Glutamatergic neuron (in vitro differentiated cells): Measurements from ENCODE around the gene WDR90. TPM values are rescaled to one million over a fixed set of nuclear protein-coding genes. Genes with fewer than 3 reads are reported as not detected.
A peak's percentile ranks its signal among the peaks of the same experiment; 100 is the strongest.

Experiments used
- DNase-seq: peaks from one replicate; pipeline ENCODE4 v3.0.0; 2022
- H3K27ac Mint-ChIP-seq: one replicate; pipeline ENCODE4 v1.8.0; 2020; ENCODE audit warnings: mild to moderate bottlenecking, mixed read lengths, inconsistent platforms; ENCODE audit not compliant: unreplicated experiment
- H3K27me3 Mint-ChIP-seq: one replicate; pipeline ENCODE4 v1.8.0; 2020; ENCODE audit warnings: mild to moderate bottlenecking, moderate library complexity, mixed read lengths, inconsistent platforms; ENCODE audit not compliant: unreplicated experiment
- H3K36me3 Mint-ChIP-seq: one replicate; pipeline ENCODE4 v1.8.0; 2020; ENCODE audit warnings: mild to moderate bottlenecking, mixed read lengths, inconsistent platforms; ENCODE audit not compliant: unreplicated experiment
- H3K4me1 Mint-ChIP-seq: one replicate; pipeline ENCODE4 v1.8.0; 2020; ENCODE audit warnings: mild to moderate bottlenecking, low read depth, mixed read lengths, inconsistent platforms; ENCODE audit not compliant: unreplicated experiment
- H3K4me3 Mint-ChIP-seq: one replicate; pipeline ENCODE4 v1.8.0; 2020; ENCODE audit warnings: mild to moderate bottlenecking, mixed read lengths, inconsistent platforms; ENCODE audit not compliant: unreplicated experiment
- H3K9me3 Mint-ChIP-seq: one replicate; pipeline ENCODE4 v1.8.0; 2020; ENCODE audit warnings: mild to moderate bottlenecking, moderate library complexity, mixed read lengths, inconsistent platforms; ENCODE audit not compliant: unreplicated experiment
- total RNA-seq: library from RNA; stranded (reverse); fragmentation: NEBNext Ultra II Directional; extraction: Animal tissue kit (Norgen Biotek cat#: 25700); gene quantifications from one replicate; pipeline ENCODE4 v1.2.1, GENCODE V29; 2021; ENCODE audit not compliant: unreplicated experiment
- TF ChIP-seq, protein P1 (sequence below): fragments of 200-600 bp; sonication (generic); IDR thresholded peaks from one replicate; pipeline ENCODE4 v1.5.0; 2021; ENCODE audit not compliant: partially characterized antibody, unreplicated experiment

WDR90 gene
- total RNA-seq, 1 donor from 2014 or later = 24.6 TPM

DNA sequence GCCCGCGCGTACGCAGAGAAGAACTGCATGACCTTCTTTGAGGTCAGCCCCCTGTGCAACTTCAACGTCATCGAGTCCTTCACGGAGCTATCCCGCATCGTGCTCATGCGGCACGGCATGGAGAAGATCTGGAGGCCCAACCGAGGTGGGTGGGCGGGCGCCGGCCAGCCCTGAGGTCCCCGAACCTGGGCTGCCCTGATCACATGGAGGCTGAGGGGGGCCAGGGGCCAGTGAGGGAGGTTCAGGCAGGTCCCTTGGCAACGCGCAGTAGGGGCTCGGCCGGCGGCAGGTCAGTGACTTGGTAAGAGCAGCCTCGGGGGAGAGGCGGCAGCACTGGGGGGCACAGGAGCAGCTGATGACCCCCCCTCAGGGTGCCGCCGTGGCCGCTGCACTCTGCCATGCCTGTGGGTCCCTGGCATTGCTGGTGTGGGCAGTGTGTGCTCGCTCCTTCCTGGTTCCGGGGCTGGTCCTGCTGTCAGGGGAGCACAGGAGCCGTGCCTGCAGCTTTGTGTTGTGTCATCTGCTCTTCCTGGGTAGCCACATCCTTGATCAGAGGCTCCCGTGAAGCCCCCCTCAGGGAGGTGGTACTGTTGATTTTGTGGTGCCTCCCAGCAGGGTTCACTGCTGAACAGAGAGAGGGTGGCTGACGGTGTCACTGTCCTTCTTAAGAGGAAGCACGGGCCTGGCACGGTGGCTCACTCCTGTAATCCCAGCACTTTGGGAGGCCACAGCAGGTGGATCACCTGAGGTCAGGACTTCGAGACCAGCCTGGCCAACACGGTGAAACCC, 23.0 kb upstream of the WDR90 start:
- Mint-ChIP-seq H3K9me3 (peaks cover 18% of the 10 kb centered on the region), H3K27me3 (peaks cover 21% of the 10 kb centered on the region), H3K4me3 (no peak overlapping the region), H3K4me1 (peaks cover 32% of the 10 kb centered on the region), H3K27ac (peak overlapping the region; percentile 17), H3K36me3 (no peaks in the 10 kb centered on the region)
- TF ChIP-seq, protein P1, sequence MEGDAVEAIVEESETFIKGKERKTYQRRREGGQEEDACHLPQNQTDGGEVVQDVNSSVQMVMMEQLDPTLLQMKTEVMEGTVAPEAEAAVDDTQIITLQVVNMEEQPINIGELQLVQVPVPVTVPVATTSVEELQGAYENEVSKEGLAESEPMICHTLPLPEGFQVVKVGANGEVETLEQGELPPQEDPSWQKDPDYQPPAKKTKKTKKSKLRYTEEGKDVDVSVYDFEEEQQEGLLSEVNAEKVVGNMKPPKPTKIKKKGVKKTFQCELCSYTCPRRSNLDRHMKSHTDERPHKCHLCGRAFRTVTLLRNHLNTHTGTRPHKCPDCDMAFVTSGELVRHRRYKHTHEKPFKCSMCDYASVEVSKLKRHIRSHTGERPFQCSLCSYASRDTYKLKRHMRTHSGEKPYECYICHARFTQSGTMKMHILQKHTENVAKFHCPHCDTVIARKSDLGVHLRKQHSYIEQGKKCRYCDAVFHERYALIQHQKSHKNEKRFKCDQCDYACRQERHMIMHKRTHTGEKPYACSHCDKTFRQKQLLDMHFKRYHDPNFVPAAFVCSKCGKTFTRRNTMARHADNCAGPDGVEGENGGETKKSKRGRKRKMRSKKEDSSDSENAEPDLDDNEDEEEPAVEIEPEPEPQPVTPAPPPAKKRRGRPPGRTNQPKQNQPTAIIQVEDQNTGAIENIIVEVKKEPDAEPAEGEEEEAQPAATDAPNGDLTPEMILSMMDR = no peak
- DNase-seq = no peak

DNA sequence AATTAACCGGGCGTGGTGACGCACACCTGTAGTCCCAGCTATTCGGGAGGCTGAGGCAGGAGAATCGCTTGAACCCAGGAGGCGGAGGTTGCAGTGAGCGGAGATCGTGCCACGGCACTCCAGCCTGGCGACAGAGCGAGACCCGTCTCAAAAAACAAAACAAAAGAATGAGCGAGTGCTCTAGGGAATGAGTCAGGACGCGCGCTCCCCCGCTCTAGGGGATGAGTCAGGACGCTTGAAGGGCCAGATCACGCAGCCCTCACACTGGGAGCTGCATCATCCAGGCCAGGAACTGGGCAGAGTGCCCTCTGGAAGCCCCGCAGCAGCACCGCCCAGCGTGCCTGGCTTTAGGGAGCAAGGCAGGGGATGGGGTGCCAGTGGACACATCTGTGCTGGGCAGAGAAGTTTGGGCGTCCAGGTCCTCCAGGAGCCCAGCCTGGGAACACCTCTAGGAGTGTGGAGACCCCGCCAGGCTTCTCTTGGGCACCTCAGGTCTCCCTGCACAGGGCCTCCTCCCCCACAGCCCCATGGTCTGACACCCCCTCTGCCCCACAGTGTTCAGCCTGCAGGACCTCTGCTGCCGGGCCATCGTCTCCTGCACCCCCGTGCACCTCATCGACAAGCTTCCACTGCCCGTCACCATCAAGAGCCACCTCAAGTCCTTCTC, 22.2 kb upstream of the WDR90 start:
- Mint-ChIP-seq H3K27ac (peak overlapping the region; percentile 17), H3K4me3 (no peak overlapping the region), H3K36me3 (no peaks in the 10 kb centered on the region), H3K4me1 (peaks cover 26% of the 10 kb centered on the region), H3K9me3 (peaks cover 16% of the 10 kb centered on the region), H3K27me3 (peaks cover 20% of the 10 kb centered on the region)
- no peak for DNase-seq
- TF ChIP-seq, protein P1 = no peak

DNA sequence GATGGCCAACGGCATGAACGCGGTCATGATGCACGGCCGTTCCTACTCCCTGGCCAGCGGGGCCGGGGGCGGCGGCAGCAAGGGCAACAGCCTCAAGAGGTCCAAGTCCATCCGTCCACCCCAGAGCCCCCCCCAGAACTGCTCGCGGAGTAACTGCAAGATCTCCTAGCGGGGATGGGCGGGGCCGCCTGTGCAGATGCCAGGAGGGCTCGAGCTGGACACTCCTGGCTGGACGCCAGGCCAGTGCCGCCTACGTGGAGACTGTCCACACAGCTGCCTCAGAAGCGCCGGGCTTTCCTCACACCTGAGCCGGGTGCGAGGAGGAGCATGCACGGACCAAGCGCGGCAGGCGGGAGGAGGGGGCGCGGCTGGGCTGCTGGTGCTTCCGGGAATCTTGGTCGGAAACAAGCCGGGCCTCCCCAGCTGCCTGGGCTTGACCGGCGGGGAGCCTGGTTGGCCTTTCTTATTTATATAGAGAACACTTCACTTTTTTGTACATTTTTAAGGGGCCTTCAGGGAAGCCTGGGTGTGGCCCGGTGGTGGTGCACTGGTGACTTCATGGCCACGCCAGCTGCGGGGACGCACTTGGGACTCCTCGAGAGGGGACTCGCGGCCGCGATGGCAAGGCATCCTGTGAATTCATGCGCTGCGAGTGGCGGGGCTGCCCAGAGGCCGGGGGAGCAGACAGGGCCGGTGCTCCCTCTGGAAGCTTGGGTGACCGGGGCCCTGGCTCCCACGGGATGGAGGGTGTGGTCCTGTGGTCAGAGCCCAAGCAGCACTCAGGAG, 21.5 kb upstream of the WDR90 start:
- H3K27ac Mint-ChIP-seq = peak overlapping the region; percentile 29
- H3K4me3 Mint-ChIP-seq = peak overlapping the region; percentile 38
- peaks cover 14% of the 10 kb centered on the region for H3K9me3 Mint-ChIP-seq
- DNase-seq = peak; percentile 30
- H3K36me3 Mint-ChIP-seq = no peaks in the 10 kb centered on the region
- TF ChIP-seq, protein P1 = no peak
- peaks cover 24% of the 10 kb centered on the region for H3K4me1 Mint-ChIP-seq
- H3K27me3 Mint-ChIP-seq = peaks cover 20% of the 10 kb centered on the region

DNA sequence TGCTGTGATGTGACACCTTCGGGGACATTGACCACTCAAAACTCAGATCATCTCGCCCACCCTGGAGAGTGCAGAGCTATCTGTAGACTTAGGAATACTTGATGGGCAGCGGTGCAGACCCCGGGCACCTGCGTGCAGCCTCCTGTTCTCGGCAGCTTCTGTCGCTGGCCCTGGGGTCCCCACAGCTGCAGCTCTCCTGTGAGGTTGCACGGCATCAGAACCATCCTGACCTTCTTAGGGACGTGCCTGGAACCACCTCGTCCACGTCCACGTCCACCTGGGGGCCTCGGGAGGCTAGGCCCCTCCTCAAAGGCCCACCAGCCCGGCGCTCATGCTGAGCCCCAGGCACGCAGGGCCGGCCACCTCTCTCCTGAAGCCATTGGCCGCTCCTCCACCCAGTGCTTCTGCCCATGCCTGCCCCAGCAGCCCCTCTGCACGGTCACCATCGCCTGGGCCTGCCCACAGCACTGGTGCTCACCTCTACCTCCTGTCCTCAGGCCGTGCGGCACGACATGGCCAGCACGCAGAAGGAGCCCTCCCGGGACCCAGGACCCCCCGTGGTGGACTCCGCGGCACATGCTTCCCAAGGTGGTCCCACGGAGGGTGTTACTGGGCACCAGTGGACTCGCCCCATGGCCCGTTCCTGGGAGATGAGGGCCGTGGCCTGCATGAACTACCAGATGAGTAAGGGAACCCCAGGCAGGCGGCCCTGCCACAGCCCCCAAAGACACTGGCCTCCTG, 20.7 kb upstream of the WDR90 start:
- Mint-ChIP-seq H3K27me3 (peaks cover 20% of the 10 kb centered on the region), H3K9me3 (peaks cover 14% of the 10 kb centered on the region), H3K36me3 (no peaks in the 10 kb centered on the region), H3K4me1 (peaks cover 24% of the 10 kb centered on the region), H3K4me3 (peak overlapping the region; percentile 86), H3K27ac (peak overlapping the region; percentile 99)
- DNase-seq = no peak
- TF ChIP-seq, protein P1 = no peak
